ENCODE results near the gene CD248.

The CD248 gene

DNA sequence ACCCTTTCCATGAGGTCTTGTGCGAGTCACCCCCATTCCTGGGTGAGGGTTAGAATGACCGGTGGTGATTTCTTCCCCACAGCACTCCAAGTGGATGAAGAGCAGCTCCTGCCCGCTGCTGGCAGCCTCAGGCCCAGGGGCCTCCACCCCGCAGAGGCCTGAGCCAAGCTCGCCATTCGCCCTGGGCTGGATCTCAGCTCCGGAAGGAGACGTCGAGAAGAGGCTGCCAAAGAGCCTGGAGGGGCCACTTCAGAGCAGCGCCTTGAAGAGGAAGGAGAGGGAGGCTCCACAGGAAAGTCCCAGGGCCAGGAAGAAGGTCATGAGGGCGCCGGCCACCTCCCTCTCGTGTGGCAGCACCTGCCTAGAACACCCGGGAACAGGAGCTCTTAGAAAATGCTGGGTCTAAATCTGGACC, 46.4 kb upstream of the CD248 start:
- TF ChIP-seq TAF1 (IDR thresholded peaks at IDR 0.05; ENCODE audit: borderline replicate concordance, insufficient read depth, low read length) (no peak), POLR2AphosphoS5 (IDR thresholded peaks at IDR 0.05; ENCODE audit: low read depth, low read length) (no peak), FOXP2 (optimal IDR thresholded peaks at IDR 0.05; ENCODE audit: borderline replicate concordance, extremely low read depth, extremely low read length, insufficient read depth) (no peak), SIN3A (IDR thresholded peaks at IDR 0.05; ENCODE audit: borderline replicate concordance, insufficient read depth, low read length) (no peak)
- TF ChIP-seq, protein P1, sequence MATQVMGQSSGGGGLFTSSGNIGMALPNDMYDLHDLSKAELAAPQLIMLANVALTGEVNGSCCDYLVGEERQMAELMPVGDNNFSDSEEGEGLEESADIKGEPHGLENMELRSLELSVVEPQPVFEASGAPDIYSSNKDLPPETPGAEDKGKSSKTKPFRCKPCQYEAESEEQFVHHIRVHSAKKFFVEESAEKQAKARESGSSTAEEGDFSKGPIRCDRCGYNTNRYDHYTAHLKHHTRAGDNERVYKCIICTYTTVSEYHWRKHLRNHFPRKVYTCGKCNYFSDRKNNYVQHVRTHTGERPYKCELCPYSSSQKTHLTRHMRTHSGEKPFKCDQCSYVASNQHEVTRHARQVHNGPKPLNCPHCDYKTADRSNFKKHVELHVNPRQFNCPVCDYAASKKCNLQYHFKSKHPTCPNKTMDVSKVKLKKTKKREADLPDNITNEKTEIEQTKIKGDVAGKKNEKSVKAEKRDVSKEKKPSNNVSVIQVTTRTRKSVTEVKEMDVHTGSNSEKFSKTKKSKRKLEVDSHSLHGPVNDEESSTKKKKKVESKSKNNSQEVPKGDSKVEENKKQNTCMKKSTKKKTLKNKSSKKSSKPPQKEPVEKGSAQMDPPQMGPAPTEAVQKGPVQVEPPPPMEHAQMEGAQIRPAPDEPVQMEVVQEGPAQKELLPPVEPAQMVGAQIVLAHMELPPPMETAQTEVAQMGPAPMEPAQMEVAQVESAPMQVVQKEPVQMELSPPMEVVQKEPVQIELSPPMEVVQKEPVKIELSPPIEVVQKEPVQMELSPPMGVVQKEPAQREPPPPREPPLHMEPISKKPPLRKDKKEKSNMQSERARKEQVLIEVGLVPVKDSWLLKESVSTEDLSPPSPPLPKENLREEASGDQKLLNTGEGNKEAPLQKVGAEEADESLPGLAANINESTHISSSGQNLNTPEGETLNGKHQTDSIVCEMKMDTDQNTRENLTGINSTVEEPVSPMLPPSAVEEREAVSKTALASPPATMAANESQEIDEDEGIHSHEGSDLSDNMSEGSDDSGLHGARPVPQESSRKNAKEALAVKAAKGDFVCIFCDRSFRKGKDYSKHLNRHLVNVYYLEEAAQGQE (IDR thresholded peaks at IDR 0.05; ENCODE audit: insufficient read depth in 1 of 2, low read depth in 2 of 2, low read length in 2 of 2): no peak

GRCh38 chr11:66362481-66363147, 45.8 kb upstream of the CD248 start:
- peak; percentile 47; the same call in 1 of the 2 replicates for TF ChIP-seq POLR2AphosphoS5 (IDR thresholded peaks at IDR 0.05; ENCODE audit: low read depth, low read length)
- TF ChIP-seq TAF1 (IDR thresholded peaks at IDR 0.05; ENCODE audit: borderline replicate concordance, insufficient read depth, low read length): no peak

- TF ChIP-seq, protein P1 (IDR thresholded peaks at IDR 0.05; ENCODE audit: insufficient read depth in 1 of 2, low read depth in 2 of 2, low read length in 2 of 2): no peak
- TF ChIP-seq POLR2AphosphoS5 (IDR thresholded peaks at IDR 0.05; ENCODE audit: low read depth, low read length) (no peak), FOXP2 (optimal IDR thresholded peaks at IDR 0.05; ENCODE audit: borderline replicate concordance, extremely low read depth, extremely low read length, insufficient read depth) (no peak)
Observed at GRCh38 chr11:66361502-66361941, 44.7 kb upstream of the CD248 start.

- TF ChIP-seq TAF1 (IDR thresholded peaks at IDR 0.05; ENCODE audit: borderline replicate concordance, insufficient read depth, low read length): no peak
- no peak for TF ChIP-seq FOXP2 (optimal IDR thresholded peaks at IDR 0.05; ENCODE audit: borderline replicate concordance, extremely low read depth, extremely low read length, insufficient read depth)
- no peak for TF ChIP-seq POLR2AphosphoS5 (IDR thresholded peaks at IDR 0.05; ENCODE audit: low read depth, low read length)
- TF ChIP-seq, protein P1 (IDR thresholded peaks at IDR 0.05; ENCODE audit: insufficient read depth in 1 of 2, low read depth in 2 of 2, low read length in 2 of 2): no peak
- TF ChIP-seq SIN3A (IDR thresholded peaks at IDR 0.05; ENCODE audit: borderline replicate concordance, insufficient read depth, low read length): no peak
Observed at GRCh38 chr11:66360406-66361073, 43.7 kb upstream of the CD248 start.

DNA sequence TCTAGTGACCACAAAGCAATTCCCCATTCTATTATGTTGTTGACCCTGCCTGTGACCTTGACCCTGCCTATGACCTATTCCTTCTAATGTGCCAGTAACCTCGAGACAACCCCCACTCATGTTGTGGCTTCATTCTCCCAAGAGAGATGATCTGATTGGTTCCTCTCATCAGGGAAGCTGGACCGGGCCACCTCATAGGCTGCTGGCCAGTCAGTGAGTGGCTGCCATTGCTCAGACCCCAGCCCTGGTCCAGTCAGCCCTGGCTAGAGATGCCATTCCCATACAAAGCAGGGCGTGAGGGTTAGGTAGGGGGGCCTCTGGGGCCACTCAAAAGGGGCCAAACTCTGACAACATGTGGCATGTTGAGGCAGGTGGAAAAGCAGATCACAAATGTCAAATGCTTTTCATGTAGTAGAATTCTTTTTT, 42.8 kb upstream of the CD248 start:
- TF ChIP-seq FOXP2 (optimal IDR thresholded peaks at IDR 0.05; ENCODE audit: borderline replicate concordance, extremely low read depth, extremely low read length, insufficient read depth) (no peak), TAF1 (IDR thresholded peaks at IDR 0.05; ENCODE audit: borderline replicate concordance, insufficient read depth, low read length) (no peak), POLR2AphosphoS5 (IDR thresholded peaks at IDR 0.05; ENCODE audit: low read depth, low read length) (no peak), SIN3A (IDR thresholded peaks at IDR 0.05; ENCODE audit: borderline replicate concordance, insufficient read depth, low read length) (no peak)
- TF ChIP-seq, protein P1 (IDR thresholded peaks at IDR 0.05; ENCODE audit: insufficient read depth in 1 of 2, low read depth in 2 of 2, low read length in 2 of 2): no peak

Measured in PFSK-1 (cell line).